Keratinocyte (primary cell): ENCODE results near the gene NAP1L5. TPM values are rescaled to one million over a fixed set of nuclear protein-coding genes. Genes with fewer than 3 reads are reported as not detected.

ENCODE experiments used
- DNase-seq: peaks from one replicate; pipeline ENCODE4 v3.0.0-alpha.2; 2011; ENCODE audit warnings: low read depth, missing footprints, low spot score
- FAIRE-seq: peaks from 2 replicates; lab custom pipeline; 2011; peaks lifted over from hg19 to GRCh38; lab: Jason Lieb, UNC
- H2AFZ ChIP-seq: 2 replicates; pipeline ENCODE4 v1.6.0; 2012; ENCODE audit warnings: low read length, control low read depth, inconsistent platforms; ENCODE audit not compliant: control insufficient read depth
- H3K27ac ChIP-seq: 2 replicates; pipeline ENCODE4 v1.5.1; 2011; ENCODE audit warnings: low read length; ENCODE audit not compliant: control insufficient read depth, insufficient read depth
- H3K27me3 ChIP-seq: 3 replicates; pipeline ENCODE4 v1.6.0; 2011; ENCODE audit warnings: low read length; ENCODE audit not compliant: control insufficient read depth, insufficient read depth; ENCODE audit errors: extremely low read depth
- H3K36me3 ChIP-seq, 2 experiments: 2 replicates in 1 of 2; 3 replicates in 1 of 2; pipeline ENCODE4 v1.5.1; 2011; ENCODE audit warnings: low read length in 2 of 2, mild to moderate bottlenecking in 1 of 2; ENCODE audit not compliant: control insufficient read depth in 2 of 2, insufficient read depth in 2 of 2; ENCODE audit errors: extremely low read depth in 1 of 2
- H3K4me1 ChIP-seq: 3 replicates; pipeline ENCODE4 v1.5.1; 2011; ENCODE audit warnings: low read length; ENCODE audit not compliant: control insufficient read depth, insufficient read depth; ENCODE audit errors: extremely low read depth
- H3K4me2 ChIP-seq: 3 replicates; pipeline ENCODE4 v1.6.0; 2011; ENCODE audit warnings: low read depth, low read length; ENCODE audit not compliant: control insufficient read depth, insufficient read depth; ENCODE audit errors: extremely low read depth
- H3K4me3 ChIP-seq, 3 experiments: fragments of 200-600 bp in 1 of 3; sonication (generic) in 1 of 3; 2 replicates in 2 of 3; 3 replicates in 1 of 3; pipeline ENCODE4 v1.5.1; 2011 to 2016; ENCODE audit warnings: low read length in 3 of 3, mild to moderate bottlenecking in 3 of 3, control low read depth in 2 of 3, inconsistent platforms in 1 of 3, low read depth in 1 of 3, mixed read lengths in 1 of 3, mixed run types in 1 of 3, moderate library complexity in 1 of 3; ENCODE audit not compliant: control insufficient read depth in 2 of 3, insufficient read depth in 2 of 3; ENCODE audit errors: extremely low read depth in 1 of 3
- H3K79me2 ChIP-seq: 2 replicates; pipeline ENCODE4 v1.6.0; 2012; ENCODE audit warnings: low read length; ENCODE audit not compliant: control insufficient read depth, insufficient read depth
- H3K9ac ChIP-seq: 3 replicates; pipeline ENCODE4 v1.6.0; 2011; ENCODE audit warnings: low read length; ENCODE audit not compliant: control insufficient read depth, insufficient read depth; ENCODE audit errors: extremely low read depth
- H3K9me1 ChIP-seq: 3 replicates; pipeline ENCODE4 v1.6.0; 2011; ENCODE audit warnings: low read length; ENCODE audit not compliant: control insufficient read depth, insufficient read depth; ENCODE audit errors: extremely low read depth
- H3K9me3 ChIP-seq: 2 replicates; pipeline ENCODE4 v1.5.1; 2012; ENCODE audit warnings: low read depth, low read length; ENCODE audit not compliant: control insufficient read depth
- H4K20me1 ChIP-seq: 3 replicates; pipeline ENCODE4 v1.6.0; 2011; ENCODE audit warnings: low read length; ENCODE audit not compliant: control insufficient read depth, insufficient read depth; ENCODE audit errors: extremely low read depth
- EZH2 ChIP-seq: IDR thresholded peaks from one replicate; pipeline ENCODE4 v1.6.1; 2012; ENCODE audit warnings: inconsistent platforms, mild to moderate bottlenecking, low read length, moderate library complexity
- dilution Hi-C: fragments of 300-500 bp; cut with MboI; formaldehyde crosslinking; loops from one replicate; pipeline ENCODE4 v1.7.0; 2020; ENCODE audit warnings: low sequenced_read_pairs; ENCODE audit not compliant: extremely low pct_ligation_motif_present
- polyA plus RNA-seq, 5 experiments: library from polyadenylated mRNA; depleted of rRNA in 3 of 5; stranded (reverse) in 3 of 5; stranded (forward) in 1 of 5; unstranded in 1 of 5; fragments of >200 nt; gene quantifications; 1 replicate in 1 of 5; 2 replicates in 3 of 5; 3 replicates in 1 of 5; pipeline versions ENCODE4 v1.2.1 to v1.2.3, GENCODE V29; 2011 to 2012; ENCODE audit warnings: missing spikeins in 2 of 5, low read depth in 1 of 5, low replicate concordance in 1 of 5
- TF ChIP-seq, protein P1 (sequence below), 3 experiments: IDR thresholded peaks in 1 of 3; conservative IDR thresholded peaks in 1 of 3; optimal IDR thresholded peaks in 1 of 3; 2 replicates in 2 of 3; 3 replicates in 1 of 3; pipeline versions ENCODE3 to v1.5.1; 2011; ENCODE audit warnings: low read length in 3 of 3, mild to moderate bottlenecking in 3 of 3, moderate library complexity in 2 of 3, control low read depth in 1 of 3, inconsistent platforms in 1 of 3; ENCODE audit not compliant: insufficient read depth in 2 of 3; ENCODE audit errors: extremely low read depth in 1 of 3

Gene NAP1L5
- polyA plus RNA-seq, 1 donor (not counting 4 experiments of a cell fraction or from before 2014, with no cell fraction given) = 1.8 TPM

DNA sequence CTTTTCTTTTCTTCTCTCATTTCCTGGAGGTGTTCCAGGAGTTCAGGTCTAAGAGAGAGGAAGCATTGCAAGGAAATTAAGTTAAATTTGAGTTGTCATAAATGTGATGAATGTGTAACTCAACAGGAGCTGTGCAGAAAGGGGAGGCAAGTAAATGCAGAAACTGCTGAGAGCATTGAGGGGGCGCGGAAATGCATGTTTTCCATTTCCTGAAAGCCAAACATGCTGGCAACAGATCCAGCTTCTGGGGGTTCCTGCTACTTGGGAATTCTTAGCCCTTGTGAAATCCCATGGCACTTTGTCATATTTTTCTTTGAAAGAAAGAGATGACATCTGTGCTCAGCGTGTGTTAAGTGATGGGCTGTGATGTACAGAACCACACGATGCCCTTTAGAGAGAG lies 33.8 kb upstream of the NAP1L5 start:
- TF ChIP-seq EZH2 = no peak
- TF ChIP-seq, protein P1, sequence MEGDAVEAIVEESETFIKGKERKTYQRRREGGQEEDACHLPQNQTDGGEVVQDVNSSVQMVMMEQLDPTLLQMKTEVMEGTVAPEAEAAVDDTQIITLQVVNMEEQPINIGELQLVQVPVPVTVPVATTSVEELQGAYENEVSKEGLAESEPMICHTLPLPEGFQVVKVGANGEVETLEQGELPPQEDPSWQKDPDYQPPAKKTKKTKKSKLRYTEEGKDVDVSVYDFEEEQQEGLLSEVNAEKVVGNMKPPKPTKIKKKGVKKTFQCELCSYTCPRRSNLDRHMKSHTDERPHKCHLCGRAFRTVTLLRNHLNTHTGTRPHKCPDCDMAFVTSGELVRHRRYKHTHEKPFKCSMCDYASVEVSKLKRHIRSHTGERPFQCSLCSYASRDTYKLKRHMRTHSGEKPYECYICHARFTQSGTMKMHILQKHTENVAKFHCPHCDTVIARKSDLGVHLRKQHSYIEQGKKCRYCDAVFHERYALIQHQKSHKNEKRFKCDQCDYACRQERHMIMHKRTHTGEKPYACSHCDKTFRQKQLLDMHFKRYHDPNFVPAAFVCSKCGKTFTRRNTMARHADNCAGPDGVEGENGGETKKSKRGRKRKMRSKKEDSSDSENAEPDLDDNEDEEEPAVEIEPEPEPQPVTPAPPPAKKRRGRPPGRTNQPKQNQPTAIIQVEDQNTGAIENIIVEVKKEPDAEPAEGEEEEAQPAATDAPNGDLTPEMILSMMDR (optimal IDR thresholded peaks at IDR 0.05 in 1 of 3, IDR thresholded peaks at IDR 0.05 in 1 of 3, conservative IDR thresholded peaks at IDR 0.05 in 1 of 3; ENCODE audit: extremely low read depth in 1 of 3, insufficient read depth in 2 of 3, low read length in 3 of 3) = no peak
- Histone ChIP-seq H3K9me1 (no peaks in the 10 kb centered on the region), H3K4me2 (no peak overlapping the region), H3K36me3 (peaks cover 10 to 17% of the 10 kb centered on the region in 2 experiments), H3K9ac (no peak overlapping the region), H4K20me1 (no peaks in the 10 kb centered on the region), H3K27me3 (no peaks in the 10 kb centered on the region), H3K9me3 (no peaks in the 10 kb centered on the region), H3K27ac (no peak overlapping the region), H3K4me3 (no peak overlapping the region), H2AFZ (no peak overlapping the region), H3K4me1 (no peaks in the 10 kb centered on the region), H3K79me2 (no peaks in the 10 kb centered on the region)
- dilution Hi-C loops = no loop called here
- FAIRE-seq = no peak
- no peak for DNase-seq

DNA sequence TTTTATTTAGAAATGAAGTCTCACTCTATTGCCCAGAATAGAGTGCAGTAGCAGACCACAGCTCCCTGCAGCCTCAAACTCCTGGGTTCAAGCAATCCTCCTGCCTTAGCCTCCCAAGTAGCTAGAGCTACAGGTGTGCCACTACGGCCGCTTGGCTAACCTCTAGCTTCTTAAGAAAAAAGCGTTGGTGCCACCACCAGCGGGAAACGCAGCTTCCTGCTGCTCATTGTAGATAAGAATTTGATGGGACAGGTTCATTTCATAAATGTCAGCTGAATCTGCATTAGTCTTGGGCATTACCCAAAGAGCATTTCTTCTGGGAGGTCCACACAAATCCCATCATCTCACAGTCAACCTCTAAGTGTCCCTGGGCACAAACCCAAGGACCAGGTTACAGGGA lies 33.2 kb upstream of the NAP1L5 start:
- dilution Hi-C loops = no loop called here
- Histone ChIP-seq H3K36me3 (peaks cover 10 to 17% of the 10 kb centered on the region in 2 experiments), H3K79me2 (no peaks in the 10 kb centered on the region)

More for the DNA sequence above, 33.2 kb upstream of the NAP1L5 start:
- Histone ChIP-seq H4K20me1 (no peaks in the 10 kb centered on the region), H3K9me1 (no peaks in the 10 kb centered on the region), H2AFZ (no peak overlapping the region), H3K4me1 (no peaks in the 10 kb centered on the region), H3K9ac (no peak overlapping the region), H3K9me3 (no peaks in the 10 kb centered on the region), H3K4me3 (no peak overlapping the region), H3K27me3 (no peaks in the 10 kb centered on the region), H3K27ac (no peak overlapping the region), H3K4me2 (no peak overlapping the region)
- TF ChIP-seq EZH2 = no peak
- TF ChIP-seq, protein P1 (optimal IDR thresholded peaks at IDR 0.05 in 1 of 3, IDR thresholded peaks at IDR 0.05 in 1 of 3, conservative IDR thresholded peaks at IDR 0.05 in 1 of 3; ENCODE audit: extremely low read depth in 1 of 3, insufficient read depth in 2 of 3, low read length in 3 of 3) = no peak
- FAIRE-seq (no peak), DNase-seq (no peak)
